Ishikawa (cell line): ENCODE measurements around the gene NWD2.

Source experiments
- CEBPB ChIP-seq: IDR thresholded peaks from 2 replicates; pipeline ENCODE4 v1.6.1; 2012
- CREB1 ChIP-seq: IDR thresholded peaks from 2 replicates; pipeline ENCODE4 v1.6.1; 2012; ENCODE audit warnings: low read depth
- EGR1 ChIP-seq: IDR thresholded peaks from 2 replicates; pipeline ENCODE4 v1.6.1; 2012
- EP300 ChIP-seq: IDR thresholded peaks from 2 replicates; pipeline ENCODE4 v1.6.1; 2012; ENCODE audit warnings: borderline replicate concordance
- FOXM1 ChIP-seq: IDR thresholded peaks from 2 replicates; pipeline ENCODE4 v1.6.1; 2012; ENCODE audit warnings: low read depth, borderline replicate concordance
- MAX ChIP-seq: IDR thresholded peaks from 2 replicates; pipeline ENCODE4 v1.6.1; 2012
- NFIC ChIP-seq: IDR thresholded peaks from 2 replicates; pipeline ENCODE4 v1.6.1; 2012
- RAD21 ChIP-seq: IDR thresholded peaks from 2 replicates; pipeline ENCODE4 v1.6.1; 2012; ENCODE audit warnings: low read depth
- REST ChIP-seq: IDR thresholded peaks from 2 replicates; pipeline ENCODE4 v1.6.1; 2012; ENCODE audit warnings: low read depth, mild to moderate bottlenecking
- TAF1 ChIP-seq: IDR thresholded peaks from 2 replicates; pipeline ENCODE4 v1.6.1; 2012; ENCODE audit warnings: low read depth, mild to moderate bottlenecking
- TEAD4 ChIP-seq: IDR thresholded peaks from 2 replicates; pipeline ENCODE4 v1.6.1; 2012
- YY1 ChIP-seq: IDR thresholded peaks from 2 replicates; pipeline ENCODE4 v1.6.1; 2012; ENCODE audit warnings: low read depth
- TF ChIP-seq, protein P1 (sequence below): IDR thresholded peaks from 2 replicates; pipeline ENCODE4 v1.6.1; 2012

DNA sequence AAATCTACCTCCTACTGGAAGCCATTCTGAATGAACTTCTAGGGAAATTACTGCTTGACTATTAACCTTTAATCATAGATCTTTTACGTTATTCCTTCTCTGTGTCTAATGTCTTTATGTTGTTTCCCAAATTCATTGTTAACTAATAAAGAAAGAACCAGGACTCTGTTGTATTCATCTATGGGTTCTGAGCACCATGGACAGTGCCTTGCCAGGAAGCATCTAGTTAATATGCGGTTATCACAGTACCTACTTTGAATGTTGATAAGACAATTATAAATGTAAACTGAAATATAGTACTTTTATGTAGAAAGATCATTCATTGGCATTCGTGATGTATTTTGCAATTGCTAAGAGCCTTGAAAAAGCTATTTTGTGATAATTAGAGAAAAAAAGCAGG is 23.8 kb downstream of the NWD2 start:
- TF ChIP-seq REST: peak; percentile 83
- no peak for TF ChIP-seq RAD21
- TF ChIP-seq EP300: no peak
- TF ChIP-seq TAF1: no peak
- TF ChIP-seq MAX: no peak
- TF ChIP-seq YY1: no peak
- TF ChIP-seq FOXM1: no peak
- TF ChIP-seq CEBPB: no peak
- TF ChIP-seq, protein P1, sequence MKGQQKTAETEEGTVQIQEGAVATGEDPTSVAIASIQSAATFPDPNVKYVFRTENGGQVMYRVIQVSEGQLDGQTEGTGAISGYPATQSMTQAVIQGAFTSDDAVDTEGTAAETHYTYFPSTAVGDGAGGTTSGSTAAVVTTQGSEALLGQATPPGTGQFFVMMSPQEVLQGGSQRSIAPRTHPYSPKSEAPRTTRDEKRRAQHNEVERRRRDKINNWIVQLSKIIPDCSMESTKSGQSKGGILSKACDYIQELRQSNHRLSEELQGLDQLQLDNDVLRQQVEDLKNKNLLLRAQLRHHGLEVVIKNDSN: no peak
- TF ChIP-seq CREB1: no peak
- no peak for TF ChIP-seq EGR1
- TF ChIP-seq TEAD4: no peak
- no peak for TF ChIP-seq NFIC
